IPS-11a (cell line): ENCODE measurements around the gene BTBD9.
"Not testable (repeated sequence)": the region's sequence is repeated elsewhere in the genome, so short reads cannot be mapped to it uniquely, and the experiment has no call there.

ENCODE experiments used
- H3K4me3 ChIP-seq: one replicate; pipeline ENCODE4 v1.5.1; 2013; ENCODE audit warnings: low read depth, low read length, control low read depth

Gene BTBD9

DNA sequence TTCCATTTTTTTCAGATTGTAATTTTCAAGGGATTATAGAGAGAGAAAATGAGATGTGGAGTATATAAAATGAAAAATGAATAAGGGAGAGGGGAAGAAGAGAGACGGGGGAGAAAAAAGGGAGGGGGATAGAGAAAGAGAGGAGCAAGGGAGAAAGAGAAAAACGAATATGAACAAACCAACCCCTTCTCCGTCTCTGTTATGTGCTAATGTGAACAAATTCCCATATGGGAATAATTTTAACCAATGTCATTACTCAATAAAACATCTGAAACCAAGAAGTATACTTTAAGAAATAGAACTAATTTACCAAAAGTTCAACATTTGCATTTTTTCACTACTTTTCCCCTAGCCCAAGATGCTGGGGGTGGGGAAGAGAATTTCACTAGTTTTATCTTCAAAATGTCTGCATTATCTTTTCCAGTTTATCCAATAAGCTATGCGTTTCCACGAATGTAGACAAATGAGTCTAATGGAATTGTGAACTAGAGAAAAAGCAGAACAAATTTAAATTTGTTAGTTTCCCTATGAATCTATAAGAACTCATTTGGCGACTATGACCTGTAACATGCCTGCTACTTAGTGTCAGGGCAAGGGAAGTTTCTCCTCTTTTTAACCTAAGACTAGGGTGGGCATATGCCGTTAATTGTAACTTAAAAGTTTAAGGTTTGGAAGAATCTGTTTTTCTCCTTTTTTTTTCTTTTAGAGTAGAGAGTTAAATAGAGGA lies 286.3 kb downstream of the BTBD9 start:
- no peak overlapping the region for H3K4me3 ChIP-seq

DNA sequence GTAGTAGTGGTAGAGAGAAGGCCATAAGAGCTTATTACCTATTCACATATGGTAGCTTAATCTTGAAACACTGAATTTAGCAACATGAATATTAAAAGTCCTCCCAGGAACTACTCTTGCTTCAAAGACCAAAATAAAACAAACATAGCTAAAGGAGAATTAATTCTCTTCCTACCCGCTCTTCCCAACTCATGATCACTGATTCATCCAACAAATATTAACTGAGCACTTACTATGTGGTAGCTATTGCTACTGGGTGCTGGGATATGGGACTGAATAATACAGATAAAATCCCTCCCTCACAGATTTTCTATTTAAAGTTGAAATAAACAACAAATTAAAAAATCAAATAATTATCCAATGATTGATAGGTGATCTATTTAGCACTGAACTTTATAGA lies 287.1 kb downstream of the BTBD9 start:
- H3K4me3 ChIP-seq, result no peak overlapping the region

DNA sequence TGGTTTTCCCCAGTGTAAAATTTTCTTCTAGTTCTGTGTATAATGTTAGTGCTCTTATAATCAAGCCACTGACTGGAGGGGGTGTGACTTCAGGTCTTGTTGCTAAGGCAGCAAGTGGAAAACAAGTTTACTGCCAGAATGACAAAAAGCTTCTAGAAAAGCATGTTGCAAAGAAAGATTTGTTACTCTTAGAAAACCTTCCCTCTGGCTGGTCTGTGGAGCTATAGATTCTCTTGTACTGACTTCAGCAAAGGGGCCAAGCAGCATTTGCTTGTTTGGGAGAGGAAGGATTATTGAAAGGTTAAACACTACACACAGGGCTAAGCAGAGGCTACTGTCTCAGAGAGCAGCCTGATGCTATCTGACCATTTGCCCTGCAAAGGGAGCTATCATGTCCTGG lies 288.8 kb downstream of the BTBD9 start:
- H3K4me3 ChIP-seq, result no peak overlapping the region

DNA sequence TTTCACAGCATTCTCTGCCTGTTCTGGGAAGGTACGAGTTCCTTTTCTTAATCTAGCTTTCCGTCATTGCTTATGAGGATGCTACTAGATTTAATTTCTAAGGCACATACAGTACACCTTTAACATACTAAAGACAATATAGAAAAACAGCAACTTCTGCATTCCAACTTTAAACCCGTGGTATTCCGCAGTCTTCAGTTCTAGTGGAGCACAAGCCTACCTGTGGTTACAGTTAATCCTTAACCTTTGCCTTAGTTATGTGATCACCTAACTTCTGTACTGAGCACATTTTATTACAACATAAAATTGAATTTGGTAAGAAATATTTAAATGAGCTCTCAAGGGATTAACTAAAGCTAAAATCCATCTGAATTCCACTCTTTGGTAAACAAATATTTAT lies 289.5 kb downstream of the BTBD9 start:
- H3K4me3 ChIP-seq, result no peak overlapping the region

DNA sequence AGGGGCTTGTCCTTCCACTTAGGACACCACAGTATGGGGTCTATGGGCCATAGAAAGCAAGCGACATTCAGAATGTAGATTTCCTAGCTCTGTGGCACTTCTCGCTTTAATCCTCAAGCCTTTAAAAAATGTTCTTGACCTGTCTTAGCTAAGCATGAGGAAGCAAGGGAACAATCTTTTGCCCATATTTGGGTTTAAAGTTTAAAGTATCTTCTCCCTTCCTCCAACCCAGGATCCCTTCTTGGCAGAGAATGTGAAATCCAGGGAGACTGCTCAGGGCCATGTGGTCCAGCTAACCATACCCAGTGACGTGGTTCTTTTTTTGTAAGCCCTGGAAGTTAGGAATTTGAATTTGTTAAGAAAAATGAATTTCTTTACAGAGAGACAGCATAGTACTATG lies 289.9 kb downstream of the BTBD9 start:
- H3K4me3 ChIP-seq, result no peak overlapping the region

DNA sequence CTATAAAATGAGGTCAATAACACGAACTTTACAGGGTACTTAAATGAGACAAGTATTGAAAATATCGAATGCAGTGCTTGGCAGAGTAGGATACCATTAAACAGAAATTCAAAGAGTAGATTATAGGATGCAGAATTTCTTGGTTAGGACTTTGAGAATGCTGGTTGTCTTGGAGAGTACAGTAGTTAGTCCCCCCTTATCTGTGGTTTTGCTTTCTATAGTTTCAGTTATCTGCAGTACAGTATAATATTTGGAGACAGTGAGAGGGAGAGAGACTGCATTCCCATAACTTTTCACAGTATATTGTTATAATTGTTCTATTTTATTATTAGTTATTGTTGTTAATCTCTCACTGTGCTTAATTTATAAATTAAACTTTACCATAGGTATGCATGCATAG lies 290.5 kb downstream of the BTBD9 start:
- no peak overlapping the region for H3K4me3 ChIP-seq

DNA sequence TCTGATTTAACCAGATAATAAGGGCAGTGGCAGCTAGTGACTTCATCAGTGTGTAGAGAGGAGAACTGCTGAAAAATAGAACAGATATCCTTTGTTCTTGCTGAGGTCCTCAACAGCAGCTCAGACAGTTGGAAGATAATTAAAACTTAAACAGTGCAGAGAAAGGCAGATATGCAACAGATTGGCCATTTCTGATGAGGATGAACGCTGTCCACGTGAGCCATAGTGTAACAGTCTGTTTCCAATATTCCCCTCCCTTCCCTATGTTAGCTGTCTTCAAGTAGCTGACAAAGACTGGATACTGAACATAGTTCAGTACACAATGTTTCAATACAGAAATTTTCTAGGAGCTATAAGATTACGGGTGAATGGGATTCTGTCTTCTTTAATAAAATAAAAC lies 291.4 kb downstream of the BTBD9 start:
- H3K4me3 ChIP-seq, result no peak overlapping the region

DNA sequence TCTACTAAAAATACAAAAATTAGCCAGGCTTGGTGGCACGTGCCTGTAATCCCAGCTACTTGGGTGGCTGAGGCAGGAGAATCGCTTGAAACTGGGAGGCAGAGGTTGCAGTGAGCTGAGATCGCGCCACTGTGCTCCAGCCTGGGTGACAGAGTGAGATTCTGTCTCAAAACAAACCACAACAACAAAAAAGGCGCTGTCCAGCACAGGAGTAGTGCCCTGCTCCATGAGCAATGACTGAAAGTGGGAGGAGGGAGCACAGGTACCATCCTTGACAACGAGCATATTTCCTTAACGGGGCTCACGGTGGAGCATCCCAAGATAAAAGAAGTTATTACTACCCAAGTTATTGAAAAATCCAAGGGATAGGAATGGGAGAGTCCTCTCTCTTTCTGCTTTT lies 291.9 kb downstream of the BTBD9 start:
- H3K4me3 ChIP-seq, result not testable (repeated sequence)

DNA sequence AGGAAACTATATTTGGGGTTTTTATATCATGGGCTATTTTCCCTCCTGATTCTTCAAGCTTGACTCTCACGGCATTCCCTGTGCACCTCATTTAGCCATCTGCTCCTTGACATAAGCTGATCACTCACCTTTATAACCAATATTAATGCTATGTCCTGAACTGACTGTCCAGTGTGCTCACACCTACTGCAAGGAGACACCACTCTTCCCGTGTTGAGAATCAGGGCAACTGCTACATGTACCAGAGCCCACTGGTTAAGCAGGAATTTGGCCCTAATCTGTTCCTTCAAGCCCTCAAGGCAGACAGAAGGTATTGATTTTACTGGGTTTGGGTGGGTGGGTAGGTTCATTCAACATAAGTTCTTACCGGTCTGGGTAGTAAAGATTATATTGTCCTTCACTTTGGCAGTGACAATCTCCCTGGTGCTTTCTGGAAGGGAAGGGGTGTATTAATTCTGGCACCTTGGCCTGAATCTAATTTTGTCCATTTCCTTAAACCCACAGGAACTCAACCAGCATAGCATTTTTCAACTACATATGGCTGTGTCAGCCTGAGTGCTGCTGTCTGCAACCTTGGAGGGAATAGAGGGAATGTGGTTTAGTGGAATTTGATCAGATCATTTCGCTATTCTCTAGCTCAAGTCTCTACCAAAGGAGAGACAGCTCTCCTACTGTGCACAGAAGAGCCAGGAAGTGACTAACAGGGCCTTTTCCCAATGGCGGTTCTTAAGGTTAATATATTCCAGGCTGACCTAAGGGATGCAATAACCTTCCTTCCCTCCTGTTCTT lies 293.2 kb downstream of the BTBD9 start:
- H3K4me3 ChIP-seq, result no peak overlapping the region

DNA sequence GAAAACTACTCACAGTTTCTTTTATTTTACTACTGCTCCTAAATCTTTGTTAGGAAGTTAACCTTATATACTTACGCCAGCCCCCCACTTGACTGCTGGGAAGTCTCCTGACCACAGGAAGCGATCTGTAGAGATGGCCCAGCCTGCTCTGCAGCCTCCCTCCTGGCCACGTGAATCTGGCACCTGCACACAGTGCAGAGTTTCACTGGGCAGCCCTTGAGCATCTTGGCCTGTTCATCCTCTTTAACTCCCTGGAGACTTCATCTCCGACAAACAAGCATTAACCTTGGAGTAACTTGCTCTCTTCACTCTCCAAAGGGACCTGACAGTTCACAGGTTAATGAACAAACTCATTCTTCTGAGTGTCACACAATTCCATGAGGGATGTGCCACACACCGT lies 294.1 kb downstream of the BTBD9 start:
- no peak overlapping the region for H3K4me3 ChIP-seq

DNA sequence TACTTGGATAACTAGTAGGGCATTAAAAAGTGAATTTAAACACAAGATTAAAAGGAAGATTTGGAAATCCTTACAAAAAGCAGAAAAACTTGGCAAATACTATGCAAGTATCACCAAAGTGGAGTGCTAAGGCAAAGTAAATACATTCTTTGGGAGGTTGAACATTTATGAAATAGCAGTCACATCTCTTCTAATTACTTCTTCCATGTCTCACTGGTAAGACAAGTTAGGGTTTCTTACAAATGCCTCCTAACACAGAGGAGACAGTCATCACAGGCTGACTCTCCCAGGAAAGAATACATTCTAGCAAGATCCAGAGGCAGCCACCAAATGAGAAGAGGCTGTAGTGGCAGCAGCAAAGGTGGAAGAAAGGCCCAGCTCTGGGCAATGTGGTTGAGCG lies 298.2 kb downstream of the BTBD9 start:
- no peak overlapping the region for H3K4me3 ChIP-seq

DNA sequence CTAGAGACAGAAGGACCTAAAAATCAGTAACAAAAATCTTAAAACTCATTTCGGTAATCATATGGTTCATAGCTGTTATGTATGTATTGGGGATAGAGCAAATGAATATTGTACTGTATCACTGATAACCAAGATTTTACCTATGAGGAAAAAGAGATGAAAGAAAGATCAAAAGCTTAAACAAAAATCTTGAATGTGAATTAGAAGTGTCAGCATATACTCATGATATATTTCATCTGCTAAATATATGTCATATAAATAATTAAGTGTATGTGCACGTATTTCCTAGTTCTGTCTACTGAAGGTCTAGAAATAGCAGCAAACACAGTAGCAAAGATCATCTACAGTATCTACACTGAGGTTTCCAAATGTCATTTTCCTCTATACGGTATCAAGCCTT lies 299.8 kb downstream of the BTBD9 start:
- no peak overlapping the region for H3K4me3 ChIP-seq

DNA sequence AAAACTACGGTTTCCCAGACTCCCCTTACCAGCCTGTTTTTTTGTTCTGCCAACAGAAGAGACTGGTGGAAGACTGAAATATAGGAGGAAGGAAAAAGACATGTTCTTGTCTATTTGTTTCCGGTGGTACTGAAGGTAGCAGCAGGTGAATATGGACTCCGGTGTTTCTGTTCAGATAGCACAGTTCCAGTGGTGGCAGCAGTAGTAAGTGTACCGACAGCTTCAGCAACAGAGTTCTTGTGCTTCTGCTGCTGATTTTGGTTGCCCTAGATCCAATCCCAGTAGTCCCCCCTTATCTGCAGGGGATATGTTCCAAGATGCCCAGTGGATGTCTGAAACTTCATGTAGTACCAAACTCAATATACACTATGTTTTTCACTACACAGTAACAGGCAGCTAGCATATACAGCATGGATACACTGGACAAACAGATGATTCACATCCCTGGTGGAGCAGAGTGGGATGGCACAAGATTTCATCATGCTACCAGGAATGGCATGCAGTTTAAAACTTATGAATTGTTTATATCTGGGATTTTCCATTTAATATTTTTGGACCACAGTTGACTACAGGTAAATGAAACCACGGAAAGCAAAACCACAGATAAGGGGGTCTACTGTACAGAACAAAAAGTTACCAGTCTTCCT lies 301.8 kb downstream of the BTBD9 start:
- H3K4me3 ChIP-seq, result no peak overlapping the region

DNA sequence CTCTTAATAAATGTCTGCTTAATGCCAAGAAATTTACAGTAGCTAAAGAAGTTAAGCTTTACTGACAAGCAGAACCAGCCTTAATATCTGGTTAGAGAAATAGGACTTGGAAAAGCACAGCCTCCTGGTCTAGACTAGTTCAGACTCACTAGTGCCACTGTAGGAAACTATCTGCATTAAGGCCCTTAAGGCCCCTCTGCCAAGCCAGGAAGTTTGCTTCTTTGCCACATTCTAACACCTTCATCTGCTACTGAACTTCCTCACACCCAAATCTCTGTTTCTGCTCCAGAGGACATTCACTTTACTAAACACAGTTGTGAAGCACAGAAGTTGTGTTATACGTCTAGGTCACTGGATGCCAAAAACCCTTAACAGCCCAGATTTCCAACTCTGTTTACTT lies 302.8 kb downstream of the BTBD9 start:
- H3K4me3 ChIP-seq, result no peak overlapping the region

DNA sequence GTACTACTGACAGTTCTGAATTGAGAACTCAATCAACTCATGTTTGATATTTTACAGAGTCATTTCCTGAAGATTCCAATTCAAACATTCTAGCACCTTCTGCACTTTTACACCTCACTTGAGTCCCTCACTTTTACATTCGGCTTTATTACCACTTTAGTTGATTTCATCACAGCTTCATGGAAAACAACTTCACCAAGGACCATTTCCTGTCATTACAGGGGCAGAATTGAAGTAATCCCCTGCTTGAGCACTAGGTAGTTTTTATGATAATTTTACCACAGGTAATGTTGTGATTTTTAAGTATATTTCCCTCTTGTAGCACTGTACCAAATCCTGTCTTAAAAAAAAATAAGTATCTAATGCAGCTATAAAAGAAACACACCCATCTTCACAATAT lies 312.9 kb downstream of the BTBD9 start:
- H3K4me3 ChIP-seq, result no peak overlapping the region

DNA sequence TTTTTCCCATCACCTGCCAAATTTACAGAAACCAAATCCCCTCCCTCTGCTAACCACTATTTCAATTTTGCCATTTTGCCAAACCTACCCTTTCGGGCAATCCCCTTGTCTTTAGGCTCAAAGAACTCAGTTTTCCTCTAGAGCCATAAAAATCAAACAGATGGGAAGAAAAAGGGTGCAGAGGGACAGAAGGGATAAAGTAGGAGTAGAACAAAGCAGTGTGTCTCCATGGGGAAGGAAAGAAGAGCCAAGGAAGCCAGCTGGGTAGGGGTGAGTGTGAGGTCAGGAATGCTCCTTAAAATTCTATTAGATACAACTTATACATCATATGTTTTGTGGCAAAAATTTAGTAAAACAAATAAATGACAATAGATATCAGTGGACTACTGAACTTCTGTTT lies 316.5 kb downstream of the BTBD9 start:
- H3K4me3 ChIP-seq, result no peak overlapping the region

DNA sequence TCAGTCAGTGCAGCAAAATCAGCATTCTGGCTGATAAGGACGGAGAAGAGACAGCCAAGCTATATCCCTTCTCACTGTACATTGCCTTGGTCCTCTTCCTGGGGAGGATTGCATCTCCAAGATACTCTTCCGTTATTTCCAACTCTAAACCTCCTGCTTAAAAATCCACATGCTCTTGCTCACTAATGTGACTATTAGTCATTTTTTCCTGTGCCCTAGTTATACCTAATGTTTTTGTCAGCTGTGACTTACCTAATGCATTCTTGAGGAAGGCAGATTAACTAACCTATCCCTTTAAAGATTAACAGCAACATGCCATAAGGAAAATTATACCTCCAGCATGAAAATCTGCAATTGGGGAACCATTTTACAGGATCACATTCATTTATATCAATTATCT lies 317.6 kb downstream of the BTBD9 start:
- no peak overlapping the region for H3K4me3 ChIP-seq

DNA sequence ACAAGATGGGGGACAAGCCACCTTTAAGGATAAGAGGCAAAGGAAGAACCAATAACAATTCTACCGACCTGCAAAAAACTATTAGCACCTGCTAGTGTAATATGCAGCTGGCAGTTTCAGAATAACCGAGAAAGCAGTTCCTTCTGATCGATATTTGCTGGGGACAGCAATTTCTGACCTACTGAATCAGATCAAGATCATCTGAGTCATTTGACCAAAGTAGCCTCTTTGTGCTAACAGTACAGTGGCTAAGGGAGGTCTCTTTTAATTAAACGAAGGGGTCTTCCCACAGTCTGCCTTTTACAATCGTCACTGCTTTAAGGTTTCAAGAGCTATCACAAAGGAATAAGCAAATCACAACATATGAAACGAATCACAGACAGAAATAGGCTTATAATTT lies 318.9 kb downstream of the BTBD9 start:
- no peak overlapping the region for H3K4me3 ChIP-seq

DNA sequence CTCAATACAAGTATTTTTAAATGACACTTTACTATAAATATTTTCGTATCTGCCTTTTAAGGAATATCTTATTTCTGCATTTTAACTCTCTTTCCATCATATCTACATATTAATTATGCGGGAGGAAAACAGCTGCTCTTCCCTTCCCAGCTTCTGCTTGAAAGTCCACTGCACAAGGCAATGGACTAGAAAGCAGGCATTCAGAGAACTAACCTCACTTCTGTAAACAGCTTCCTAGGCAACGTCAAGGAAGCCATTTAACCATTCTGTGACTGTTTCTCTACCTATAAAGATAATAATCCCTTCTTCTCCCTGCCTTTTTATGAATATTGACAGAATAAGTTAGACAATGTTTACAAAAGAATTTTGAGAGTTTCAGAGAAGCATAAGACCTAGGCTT lies 319.4 kb downstream of the BTBD9 start:
- no peak overlapping the region for H3K4me3 ChIP-seq

DNA sequence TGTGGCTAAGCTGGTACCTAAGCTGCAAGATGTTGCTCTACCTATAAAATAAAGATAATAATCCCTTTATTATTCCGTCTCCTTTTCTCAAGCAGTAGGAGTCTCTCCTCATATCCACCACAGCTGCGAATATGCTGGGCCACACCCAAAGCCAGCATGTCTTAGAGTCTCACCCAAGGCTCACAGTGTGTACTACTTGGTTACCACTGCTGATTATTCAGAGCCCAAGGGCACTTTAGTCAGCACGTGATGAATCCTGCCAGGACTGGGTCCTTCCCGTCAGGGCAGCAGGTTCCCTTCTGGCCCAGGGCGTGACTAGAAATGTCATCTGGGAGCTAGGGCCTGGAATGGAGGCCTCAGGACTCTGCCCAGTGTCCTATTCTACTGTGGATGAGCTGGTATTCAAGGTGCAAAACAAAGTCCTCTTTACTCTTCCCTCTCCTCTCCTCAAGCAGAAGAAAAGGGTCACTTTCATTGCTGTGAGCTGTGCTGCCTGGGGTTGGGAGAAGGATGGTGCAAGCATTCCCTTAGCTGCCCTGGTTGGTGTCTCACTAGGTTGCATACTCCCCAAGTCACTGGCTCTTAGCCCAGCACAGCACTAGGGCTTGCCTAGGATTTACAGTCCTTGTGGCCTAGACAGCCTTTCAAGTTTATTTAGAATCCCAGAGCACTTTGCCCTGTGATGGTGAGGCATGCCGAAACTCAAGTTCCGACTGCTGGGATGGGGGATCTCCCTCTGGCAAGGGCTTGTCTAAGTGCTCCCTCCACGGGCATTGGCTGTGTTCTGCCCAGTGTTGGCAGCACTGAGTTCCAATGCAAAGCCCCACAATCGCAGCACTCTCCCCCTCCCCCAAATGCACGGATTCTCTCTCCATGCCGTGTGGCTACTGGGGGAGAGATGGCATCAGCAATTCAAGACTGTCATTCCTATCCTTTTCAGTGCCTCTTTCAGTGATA lies 320.2 kb downstream of the BTBD9 start:
- no peak overlapping the region for H3K4me3 ChIP-seq
